OCI-LY3 (cell line): ENCODE measurements around the gene PPT1.

ENCODE experiments used
- H2AFZ ChIP-seq: fragments of 200-600, 300-600 bp; shearing (Covaris generic); 2 replicates; pipeline ENCODE4 v1.6.0; 2014; ENCODE audit warnings: antibody characterized with exemption, low read depth, low read length
- H3K27ac ChIP-seq: fragments of 200-600, 300-600 bp; sonication (generic); 2 replicates; pipeline ENCODE4 v1.5.1; 2014; ENCODE audit warnings: mild to moderate bottlenecking, low read length, moderate library complexity, mixed read lengths
- H3K27me3 ChIP-seq: fragments of 200-600, 300-600 bp; sonication (generic); 2 replicates; pipeline ENCODE4 v1.6.1; 2014; ENCODE audit warnings: low read depth, low read length, mixed read lengths
- H3K36me3 ChIP-seq: fragments of 200-600, 300-600 bp; sonication (generic); replicated peaks from 2 replicates; pipeline ENCODE3; 2014; ENCODE audit warnings: low read depth, low read length, mixed read lengths
- H3K4me1 ChIP-seq: fragments of 300-600, 200-600 bp; sonication (generic); 2 replicates; pipeline ENCODE4 v1.6.1; 2014; ENCODE audit warnings: low read length, mixed read lengths
- H3K4me2 ChIP-seq: fragments of 200-600, 300-600 bp; sonication (generic); 2 replicates; pipeline ENCODE4 v1.6.1; 2014; ENCODE audit warnings: low read length, mixed read lengths
- H3K4me3 ChIP-seq: fragments of 300-600, 200-600 bp; sonication (generic); 2 replicates; pipeline ENCODE4 v1.5.1; 2014; ENCODE audit warnings: antibody characterized with exemption, mild to moderate bottlenecking, low read length, moderate library complexity
- H3K79me2 ChIP-seq: fragments of 300-600, 200-600 bp; shearing (Covaris generic); 2 replicates; pipeline ENCODE4 v1.6.1; 2014; ENCODE audit warnings: mild to moderate bottlenecking, low read length, mixed read lengths
- H3K9ac ChIP-seq: fragments of 300-600, 200-600 bp; shearing (Covaris generic); 2 replicates; pipeline ENCODE4 v1.6.0; 2014; ENCODE audit warnings: mild to moderate bottlenecking, low read length, moderate library complexity
- H3K9me3 ChIP-seq: fragments of 200-600, 300-600 bp; shearing (Covaris generic); 2 replicates; pipeline ENCODE4 v1.6.1; 2014; ENCODE audit warnings: low read length, mixed read lengths; ENCODE audit not compliant: insufficient read depth
- H4K20me1 ChIP-seq: fragments of 200-600, 300-600 bp; sonication (generic); 2 replicates; pipeline ENCODE4 v1.6.1; 2016; ENCODE audit warnings: low read length, mixed read lengths; ENCODE audit not compliant: insufficient read depth
- CTCF ChIP-seq: fragments of 200-600, 300-600 bp; sonication (generic); IDR thresholded peaks from 2 replicates; pipeline ENCODE4 v1.5.1; 2014; ENCODE audit warnings: antibody characterized with exemption, low read length, low read depth
- EZH2phosphoT487 ChIP-seq: fragments of 200-600 bp; shearing (Covaris generic); IDR thresholded peaks from 2 replicates; pipeline ENCODE4 v1.6.1; 2018; ENCODE audit warnings: antibody characterized with exemption, mixed run types, low read depth

PPT1 gene

DNA sequence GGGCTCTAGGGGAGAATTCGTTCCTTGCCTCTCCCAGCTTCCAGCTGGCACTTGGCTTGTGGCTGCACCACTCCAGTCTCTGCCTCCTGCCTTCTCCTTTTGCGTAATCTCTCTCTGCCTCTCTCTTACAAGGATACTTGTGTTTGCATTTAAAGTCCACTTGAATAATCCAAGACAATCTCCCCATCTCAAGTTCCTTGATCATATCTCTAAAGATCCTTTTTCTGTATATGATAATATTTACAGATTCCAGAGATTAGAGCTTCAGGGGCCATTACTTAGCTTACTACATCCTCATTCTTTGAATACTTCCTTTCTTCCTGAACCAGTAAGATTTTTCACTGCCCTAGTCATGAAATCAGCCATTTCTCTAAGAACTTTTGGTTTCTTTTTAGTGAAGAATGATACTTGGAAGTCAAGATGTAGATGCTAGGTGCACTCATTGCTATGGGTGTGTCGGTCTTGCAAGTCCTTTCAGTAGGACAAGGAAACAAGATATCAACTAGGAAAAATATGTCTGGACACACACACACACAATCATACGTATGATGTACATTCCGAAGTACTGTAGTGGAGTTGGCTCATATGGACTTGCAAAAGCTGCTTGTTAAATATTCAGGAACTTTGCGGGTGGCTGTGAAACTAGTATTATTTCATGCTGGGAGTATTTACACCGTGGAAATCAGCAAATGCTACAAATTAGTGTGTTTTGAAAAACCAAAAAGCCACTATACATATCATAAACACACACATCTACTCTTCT lies 43.3 kb upstream of the PPT1 start:
- H3K4me1 ChIP-seq, result peaks cover 2% of the 10 kb centered on the region; the same call in 1 of the 2 replicates
- H3K9ac ChIP-seq, result no peak overlapping the region
- no peaks in the 10 kb centered on the region for H3K36me3 ChIP-seq
- H3K4me2 ChIP-seq, result no peak overlapping the region
- no peak overlapping the region for H3K4me3 ChIP-seq
- H3K27ac ChIP-seq, result no peak overlapping the region
- H3K27me3 ChIP-seq, result peaks cover 28% of the 10 kb centered on the region
- no peaks in the 10 kb centered on the region for H3K9me3 ChIP-seq
- no peak for TF ChIP-seq EZH2phosphoT487
- no peak for TF ChIP-seq CTCF
- no peak overlapping the region for H2AFZ ChIP-seq
- no peaks in the 10 kb centered on the region for H3K79me2 ChIP-seq
- no peaks in the 10 kb centered on the region for H4K20me1 ChIP-seq

GRCh38 chr1:40133839-40134238 lies 36.8 kb upstream of the PPT1 start:
- Histone ChIP-seq H3K27ac (no peak overlapping the region), H3K79me2 (no peaks in the 10 kb centered on the region), H3K27me3 (peaks cover 9% of the 10 kb centered on the region; the same call in 1 of the 2 replicates), H3K4me3 (no peak overlapping the region), H2AFZ (no peak overlapping the region), H4K20me1 (no peaks in the 10 kb centered on the region), H3K36me3 (no peaks in the 10 kb centered on the region), H3K4me1 (no peaks in the 10 kb centered on the region), H3K9me3 (no peaks in the 10 kb centered on the region), H3K4me2 (no peak overlapping the region), H3K9ac (no peak overlapping the region)
- no peak for TF ChIP-seq CTCF
- TF ChIP-seq EZH2phosphoT487, result no peak

DNA sequence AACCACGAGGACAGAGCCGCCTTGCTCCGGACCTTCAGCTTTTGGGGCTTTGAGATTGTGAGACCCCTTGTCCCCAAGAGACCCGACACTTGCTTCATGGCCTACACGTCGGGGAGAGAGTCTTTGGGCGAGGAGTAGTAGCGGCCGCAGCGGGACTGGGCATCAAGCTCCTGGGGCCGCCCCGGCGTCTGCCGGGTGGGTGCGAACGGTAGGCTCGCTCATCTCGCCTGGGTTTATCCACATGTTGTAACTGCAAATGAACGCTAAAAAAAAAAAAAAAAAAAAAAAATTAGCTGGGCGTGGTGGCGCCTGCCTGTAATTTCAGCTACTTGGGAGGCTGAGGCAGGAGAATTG lies 36.2 kb upstream of the PPT1 start:
- TF ChIP-seq EZH2phosphoT487, result no peak
- no peak for TF ChIP-seq CTCF
- Histone ChIP-seq H3K79me2 (no peaks in the 10 kb centered on the region), H3K9ac (no peak overlapping the region), H3K27me3 (peaks cover 7% of the 10 kb centered on the region; the same call in 1 of the 2 replicates), H4K20me1 (no peaks in the 10 kb centered on the region), H2AFZ (no peak overlapping the region), H3K27ac (no peak overlapping the region), H3K4me3 (no peak overlapping the region), H3K36me3 (no peaks in the 10 kb centered on the region), H3K4me2 (no peak overlapping the region), H3K4me1 (no peaks in the 10 kb centered on the region), H3K9me3 (no peaks in the 10 kb centered on the region)

- H3K4me3 ChIP-seq, result no peak overlapping the region
- no peak overlapping the region for H3K4me2 ChIP-seq
- H2AFZ ChIP-seq, result no peak overlapping the region
Measured at GRCh38 chr1:40132383-40133311, 35.6 kb upstream of the PPT1 start.

More at GRCh38 chr1:40132383-40133311, 35.6 kb upstream of the PPT1 start:
- Histone ChIP-seq H3K36me3 (no peaks in the 10 kb centered on the region), H3K9ac (no peak overlapping the region), H3K79me2 (no peaks in the 10 kb centered on the region), H3K27me3 (peaks cover 7% of the 10 kb centered on the region; the same call in 1 of the 2 replicates), H4K20me1 (no peaks in the 10 kb centered on the region), H3K4me1 (no peaks in the 10 kb centered on the region), H3K27ac (no peak overlapping the region), H3K9me3 (no peaks in the 10 kb centered on the region)
- TF ChIP-seq EZH2phosphoT487, result no peak
- TF ChIP-seq CTCF, result no peak
